Cardiac fibroblast (primary cell): ENCODE data around the gene NSUN7.

ENCODE experiments used
- DNase-seq, 2 donors: peaks; one replicate each; pipeline versions ENCODE4 v3.0.0 to v3.0.0-alpha.2; 2010; ENCODE audit warnings: low read depth in 2 of 2
- H3K4me3 ChIP-seq, 2 donors: replicated peaks in 1 of 2; 1 replicate in 1 of 2; 2 replicates in 1 of 2; pipeline ENCODE4 v1.5.1; 2011; ENCODE audit warnings: low read depth in 2 of 2, low read length in 2 of 2, mild to moderate bottlenecking in 2 of 2, moderate library complexity in 1 of 2
- TF ChIP-seq, protein P1 (sequence below): IDR thresholded peaks from one replicate; pipeline ENCODE4 v1.5.1; 2011; ENCODE audit warnings: low read depth, mild to moderate bottlenecking, low read length, inconsistent platforms

Gene NSUN7

GRCh38 chr4:40713798-40714197 lies 36.0 kb upstream of the NSUN7 start:
- DNase-seq: no peak
- no peak overlapping the region for H3K4me3 ChIP-seq
- TF ChIP-seq, protein P1, sequence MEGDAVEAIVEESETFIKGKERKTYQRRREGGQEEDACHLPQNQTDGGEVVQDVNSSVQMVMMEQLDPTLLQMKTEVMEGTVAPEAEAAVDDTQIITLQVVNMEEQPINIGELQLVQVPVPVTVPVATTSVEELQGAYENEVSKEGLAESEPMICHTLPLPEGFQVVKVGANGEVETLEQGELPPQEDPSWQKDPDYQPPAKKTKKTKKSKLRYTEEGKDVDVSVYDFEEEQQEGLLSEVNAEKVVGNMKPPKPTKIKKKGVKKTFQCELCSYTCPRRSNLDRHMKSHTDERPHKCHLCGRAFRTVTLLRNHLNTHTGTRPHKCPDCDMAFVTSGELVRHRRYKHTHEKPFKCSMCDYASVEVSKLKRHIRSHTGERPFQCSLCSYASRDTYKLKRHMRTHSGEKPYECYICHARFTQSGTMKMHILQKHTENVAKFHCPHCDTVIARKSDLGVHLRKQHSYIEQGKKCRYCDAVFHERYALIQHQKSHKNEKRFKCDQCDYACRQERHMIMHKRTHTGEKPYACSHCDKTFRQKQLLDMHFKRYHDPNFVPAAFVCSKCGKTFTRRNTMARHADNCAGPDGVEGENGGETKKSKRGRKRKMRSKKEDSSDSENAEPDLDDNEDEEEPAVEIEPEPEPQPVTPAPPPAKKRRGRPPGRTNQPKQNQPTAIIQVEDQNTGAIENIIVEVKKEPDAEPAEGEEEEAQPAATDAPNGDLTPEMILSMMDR: no peak

DNA sequence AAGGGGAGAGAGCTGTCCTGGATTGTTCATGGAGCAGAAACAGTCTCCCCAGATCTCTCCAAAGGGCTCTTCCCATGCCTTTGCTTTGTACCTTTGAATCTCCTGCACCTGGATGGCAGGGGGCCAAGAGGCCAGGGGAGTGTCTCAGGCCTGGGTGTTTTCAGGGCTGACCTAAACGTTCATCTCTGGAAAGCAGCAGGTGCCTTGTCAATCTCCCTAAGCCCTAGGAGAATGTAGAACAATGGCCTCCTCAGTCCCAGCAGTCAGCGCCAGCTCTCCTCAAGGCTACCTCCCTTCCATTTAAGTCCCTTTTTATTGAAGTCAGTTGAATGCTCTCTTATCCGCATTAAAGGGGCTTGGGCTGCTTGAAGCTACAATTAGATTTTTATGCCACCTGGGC lies 31.2 kb upstream of the NSUN7 start:
- no peak for DNase-seq
- H3K4me3 ChIP-seq: no peak overlapping the region
- TF ChIP-seq, protein P1: no peak

- DNase-seq: peak; percentile 68 to 76
- H3K4me3 ChIP-seq: no peak overlapping the region
- TF ChIP-seq, protein P1: peak; percentile 54
Observed at GRCh38 chr4:40719008-40719623, 30.6 kb upstream of the NSUN7 start.

DNA sequence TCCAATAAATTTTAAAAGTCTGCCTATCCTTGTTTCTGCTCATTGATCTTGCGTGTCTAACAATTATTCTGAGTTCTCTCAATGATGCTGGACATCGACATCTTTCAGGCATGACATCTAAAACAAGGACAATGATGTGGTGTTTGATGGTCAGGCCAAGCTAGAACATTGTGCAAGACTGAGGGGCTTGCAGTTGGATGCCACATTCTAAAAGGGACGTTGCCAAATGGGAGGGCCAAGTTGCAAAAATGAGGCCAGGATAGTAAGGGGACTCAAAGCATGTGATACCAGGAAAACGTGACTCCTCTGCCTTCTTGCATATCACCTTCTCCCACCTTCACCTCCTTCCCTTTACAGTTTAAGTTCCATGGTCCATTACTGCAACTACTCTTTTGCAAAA lies 29.4 kb upstream of the NSUN7 start:
- H3K4me3 ChIP-seq: no peak overlapping the region
- no peak for DNase-seq
- TF ChIP-seq, protein P1: no peak

DNA sequence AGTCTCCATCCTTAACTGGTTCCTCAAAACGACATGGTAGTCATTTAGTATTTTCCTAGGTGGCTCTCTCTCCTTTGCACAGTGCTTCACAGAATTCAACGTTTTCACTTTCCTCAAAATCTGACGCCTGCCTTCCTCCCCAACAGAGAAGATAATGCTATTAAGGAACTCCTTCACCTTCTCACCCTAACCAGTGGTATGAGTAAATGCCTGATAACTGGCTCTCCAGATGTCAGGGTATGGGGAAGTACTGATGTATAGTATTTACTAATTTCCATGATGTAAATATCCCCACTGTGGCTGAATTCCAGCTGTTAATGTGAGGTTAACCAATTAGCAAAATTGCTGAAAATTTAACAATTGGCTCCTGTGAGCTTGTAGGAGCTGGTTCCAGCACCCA lies 28.8 kb upstream of the NSUN7 start:
- H3K4me3 ChIP-seq: no peak overlapping the region
- no peak for DNase-seq
- TF ChIP-seq, protein P1: no peak

- no peak overlapping the region for H3K4me3 ChIP-seq
- TF ChIP-seq, protein P1: no peak
- peak in 1 of 2 donors; percentile 25 for DNase-seq
Observed at GRCh38 chr4:40721730-40722171, 28.0 kb upstream of the NSUN7 start.

- DNase-seq: peak in 1 of 2 donors; percentile 19
- TF ChIP-seq, protein P1: no peak
- H3K4me3 ChIP-seq: no peak overlapping the region
Observed at GRCh38 chr4:40722576-40723161, 27.1 kb upstream of the NSUN7 start.
